NCI-H82 (cell line): ENCODE data around the gene SLC17A2.

Experiments
- DNase-seq: peaks from one replicate; lab custom pipeline; 2025; lab: John Stamatoyannopoulos, UW

SLC17A2 gene

DNA sequence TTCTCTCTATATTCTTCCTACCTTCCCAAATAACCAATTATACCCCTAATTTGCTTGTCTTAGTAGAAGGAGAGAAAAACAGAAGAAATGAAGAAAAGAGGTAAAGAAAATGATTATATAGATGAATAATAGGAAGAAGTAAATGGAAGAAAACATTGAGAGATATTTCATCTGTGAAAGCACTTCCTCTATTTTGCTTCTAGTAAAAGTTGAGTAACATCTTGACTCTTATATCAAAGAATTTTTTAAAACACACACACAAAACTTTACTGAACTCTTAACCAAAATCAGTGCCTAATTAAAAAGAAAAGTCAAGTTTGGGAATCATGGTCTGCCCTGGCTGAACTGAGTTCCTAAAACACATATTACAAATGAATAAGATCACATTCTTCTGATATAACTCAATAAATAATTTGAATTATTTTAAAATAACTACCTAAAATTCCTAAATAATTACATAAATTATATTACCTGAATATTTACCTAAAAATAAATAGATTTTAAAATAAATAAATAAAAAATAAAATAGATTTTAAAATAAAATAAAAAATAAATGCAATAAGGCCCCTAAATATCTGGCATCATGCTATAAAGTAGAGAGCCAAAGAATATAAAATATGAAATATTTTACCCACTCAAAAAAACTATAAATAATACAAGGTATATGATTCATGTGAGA lies 8.8 kb downstream of the SLC17A2 start:
- DNase-seq: no peak

DNA sequence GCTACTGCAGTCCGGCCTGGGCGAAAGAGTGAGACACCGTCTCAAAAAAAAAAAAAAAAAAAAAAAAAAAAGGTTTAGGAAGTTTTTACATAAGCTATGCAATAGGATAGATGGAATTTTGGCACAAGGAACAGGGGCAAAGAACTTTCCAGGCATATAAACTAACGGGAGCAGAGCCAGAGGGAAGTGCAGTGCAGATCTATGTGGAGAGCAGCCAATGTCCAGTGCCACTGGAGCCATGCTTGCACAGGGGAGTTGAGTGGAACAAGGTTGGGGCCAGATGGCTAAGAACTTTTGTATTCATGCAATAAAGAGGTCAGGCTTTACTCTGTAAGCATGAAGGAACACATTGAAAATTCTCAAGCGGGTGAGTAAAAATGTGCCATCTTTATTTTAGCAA lies 10.8 kb downstream of the SLC17A2 start:
- no peak for DNase-seq

DNA sequence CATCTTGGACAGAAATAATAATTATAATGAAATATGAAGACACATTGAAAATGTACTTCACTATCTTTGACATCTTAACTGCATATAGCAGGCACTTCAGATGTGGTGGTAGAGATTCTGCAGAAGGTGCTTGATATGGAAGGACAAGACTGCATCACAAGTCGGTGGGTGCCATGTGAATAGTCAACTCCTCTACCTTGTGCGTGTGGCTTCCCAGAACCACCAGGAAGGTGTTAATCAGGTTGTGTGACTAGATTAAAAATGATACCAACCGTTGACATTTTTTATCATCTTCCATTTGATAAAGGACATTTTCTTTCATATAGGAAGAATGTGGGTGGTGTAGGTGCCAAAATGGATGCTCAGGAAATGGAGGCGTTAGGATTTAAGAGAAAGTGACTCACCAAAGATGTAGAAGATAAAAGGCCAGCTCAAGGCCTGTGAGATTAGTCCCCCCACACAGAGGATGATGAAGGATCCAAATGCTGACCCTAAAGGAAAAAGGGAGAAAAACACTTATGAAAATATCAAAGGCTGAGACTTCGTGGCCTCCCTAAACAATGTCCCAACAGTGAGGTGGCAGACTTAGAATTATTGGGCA lies 12.3 kb downstream of the SLC17A2 start:
- no peak for DNase-seq

DNA sequence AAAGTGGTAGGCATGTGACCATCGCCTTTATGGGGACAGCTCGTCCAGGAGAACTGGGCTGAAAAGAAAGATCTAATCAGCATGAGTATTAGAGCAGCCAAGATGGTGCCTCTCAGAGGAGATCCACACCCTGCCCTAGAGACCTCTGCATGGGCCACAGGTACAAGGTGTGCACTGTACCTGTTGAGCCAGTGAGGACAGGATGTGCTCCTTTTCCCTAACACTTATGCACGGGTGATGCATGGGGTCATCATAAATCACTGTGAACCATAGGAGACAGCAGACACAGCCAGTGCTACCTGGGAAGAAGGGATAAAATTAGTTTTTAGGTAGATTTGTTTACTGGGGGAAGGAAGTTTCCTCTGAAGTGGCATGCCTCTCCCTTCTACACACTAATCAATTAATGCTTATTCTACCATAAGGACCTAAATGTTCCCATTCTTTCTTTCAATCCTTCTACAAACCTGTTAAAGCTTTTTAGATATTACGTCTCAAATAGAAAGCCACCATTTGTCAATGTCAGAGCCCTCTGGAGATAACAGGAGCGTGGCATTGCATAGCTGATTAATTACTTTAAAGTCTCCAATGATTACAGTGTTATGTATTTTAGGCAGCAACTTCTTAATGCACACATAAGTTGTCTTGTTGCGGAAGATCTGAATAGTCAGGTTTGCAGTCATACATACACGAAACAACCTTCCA lies 13.6 kb downstream of the SLC17A2 start:
- no peak for DNase-seq

DNA sequence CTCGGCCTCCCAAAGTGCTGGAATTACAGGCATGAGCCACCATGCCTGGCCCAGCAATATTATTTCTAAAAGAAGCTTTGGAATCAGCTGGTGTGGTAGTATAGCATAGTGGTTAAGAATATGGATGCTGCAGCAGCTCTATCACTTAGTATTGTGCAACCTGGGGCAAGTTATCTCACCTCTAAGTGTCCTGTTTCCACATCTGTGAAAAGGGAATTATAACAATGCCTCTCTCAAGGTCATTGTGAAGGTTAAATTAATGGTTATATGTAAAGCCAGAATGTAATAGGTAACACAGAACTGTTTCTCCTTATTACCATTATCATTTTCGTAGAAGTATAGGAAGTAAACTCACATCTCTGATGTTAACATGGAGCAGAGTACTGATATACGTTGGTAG lies 14.2 kb downstream of the SLC17A2 start:
- DNase-seq: no peak

DNA sequence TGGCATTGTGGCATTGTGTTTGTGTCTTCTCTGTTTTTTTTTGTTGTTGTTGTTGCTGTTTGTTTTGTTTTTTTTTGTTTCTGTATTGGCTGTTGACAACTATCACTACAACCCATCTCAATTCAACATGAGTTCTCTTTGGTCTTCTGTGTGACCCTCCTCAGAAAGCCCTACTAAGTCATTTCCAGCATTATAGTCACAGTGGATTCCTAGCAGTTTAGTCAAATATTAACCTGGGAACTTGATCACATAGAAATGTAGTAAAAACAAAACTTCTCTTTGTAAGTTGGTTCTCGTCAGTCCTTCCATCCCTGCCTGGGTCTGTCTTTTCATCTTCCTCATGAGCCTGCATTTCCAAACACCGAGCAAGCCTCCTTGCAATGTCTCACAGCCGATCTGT lies 16.8 kb downstream of the SLC17A2 start:
- DNase-seq: no peak

DNA sequence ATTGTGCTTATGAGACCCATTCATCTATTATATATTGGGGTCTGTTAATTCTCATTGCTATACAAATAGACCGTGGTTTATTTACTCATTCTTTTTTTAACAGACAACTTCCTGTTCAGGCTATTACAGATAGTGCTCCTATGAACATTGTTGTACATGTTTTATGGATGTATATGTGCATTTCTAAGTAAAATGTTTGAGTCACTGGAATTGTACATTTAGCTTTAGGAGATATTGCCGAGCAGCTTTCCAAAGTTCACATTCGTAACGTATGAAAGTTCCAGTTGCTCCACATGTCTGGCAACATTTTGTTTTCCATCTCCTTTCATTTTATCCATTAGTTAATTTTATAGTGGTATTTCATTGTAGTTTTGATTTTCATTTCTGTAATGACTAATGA lies 19.1 kb downstream of the SLC17A2 start:
- no peak for DNase-seq

DNA sequence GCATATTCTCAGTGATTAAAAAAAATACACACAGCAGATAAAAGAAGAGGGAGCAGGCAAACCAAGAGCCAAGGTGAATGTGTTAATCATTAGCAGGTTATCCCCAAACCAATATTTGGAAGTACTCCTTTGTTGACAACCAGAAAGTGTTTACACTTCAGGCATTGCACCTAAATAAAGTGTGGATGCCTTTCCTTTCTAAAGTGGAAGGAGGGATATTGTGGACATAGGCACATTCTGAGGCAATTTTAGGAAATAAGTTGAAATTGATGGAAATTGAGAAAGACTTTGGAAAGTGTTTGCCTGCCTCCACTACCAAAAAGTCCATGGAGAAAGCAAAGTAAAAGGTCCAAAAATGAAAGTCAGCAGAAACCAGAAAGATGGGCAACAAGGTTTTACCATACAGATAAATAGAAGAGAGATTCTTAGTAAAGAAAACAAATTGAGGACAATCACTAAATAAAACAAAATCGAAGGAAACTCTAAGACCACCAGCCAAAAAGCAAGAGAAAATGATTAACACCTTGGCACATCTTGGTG lies 22.9 kb downstream of the SLC17A2 start:
- DNase-seq: no peak

DNA sequence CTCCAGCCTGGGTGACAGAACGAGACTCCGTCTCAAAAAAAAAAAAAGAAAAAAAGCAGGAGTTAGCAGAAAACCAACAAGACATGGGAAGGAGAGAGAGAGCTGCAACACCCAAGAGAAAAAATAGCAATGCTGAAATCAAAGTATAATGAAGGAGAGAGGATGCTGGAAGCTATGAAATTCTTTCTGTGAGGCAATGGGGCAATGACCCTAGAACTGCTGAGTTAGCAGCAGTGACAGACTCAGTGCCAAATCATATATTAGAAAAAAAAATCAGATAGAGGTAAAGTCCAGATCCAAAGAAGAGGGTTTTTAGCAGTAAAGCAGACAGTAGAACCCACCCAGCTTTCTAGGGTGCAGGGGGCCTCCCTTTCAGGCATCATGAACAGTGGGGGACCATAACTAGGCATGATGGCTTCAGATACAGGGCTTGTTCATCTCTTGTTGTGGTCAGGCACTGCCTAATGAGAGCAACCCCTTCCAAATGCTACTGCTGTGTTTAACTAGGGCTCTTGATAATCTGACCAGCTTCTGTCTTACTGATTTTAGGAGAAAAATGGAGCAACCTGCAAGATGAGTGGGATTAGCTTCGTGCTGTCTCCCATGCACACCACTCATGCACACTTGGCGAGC lies 26.9 kb downstream of the SLC17A2 start:
- no peak for DNase-seq

DNA sequence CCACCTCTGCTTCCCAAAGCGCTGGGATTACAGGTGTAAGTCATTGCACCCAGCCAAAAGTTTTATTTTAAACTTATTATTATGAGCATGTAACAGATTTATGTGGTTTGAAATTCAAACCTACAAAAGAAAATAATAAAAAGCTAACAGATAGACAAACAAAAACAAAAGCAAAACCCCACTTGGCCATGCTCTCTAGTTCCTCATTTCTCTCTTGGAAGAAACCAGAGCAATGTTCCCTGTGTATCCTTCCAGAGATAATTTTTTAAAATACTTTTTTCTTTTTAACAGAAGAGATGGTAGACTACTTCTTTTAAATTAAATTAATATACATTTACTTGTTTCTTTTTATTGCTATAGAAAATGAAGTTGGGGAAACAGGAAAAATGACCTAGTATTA lies 28.4 kb downstream of the SLC17A2 start:
- no peak for DNase-seq

DNA sequence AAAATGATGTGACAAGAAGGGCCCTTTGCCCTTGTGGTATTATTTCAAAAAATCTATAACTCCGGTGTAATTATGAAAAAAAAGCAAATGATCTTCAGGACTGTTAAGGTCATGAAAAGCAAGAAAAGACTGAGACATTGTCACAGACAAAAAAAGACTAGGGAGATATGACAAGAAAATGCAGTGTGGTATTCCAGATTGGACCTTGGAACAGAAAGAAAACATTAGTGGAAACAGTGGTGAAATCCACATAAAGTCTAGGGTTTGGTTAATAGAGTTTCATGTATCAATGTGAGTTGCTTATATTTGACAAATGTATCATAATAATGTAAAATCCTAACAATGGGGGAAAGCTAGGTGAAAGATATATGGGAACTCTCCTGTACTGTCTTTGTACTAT lies 29.6 kb downstream of the SLC17A2 start:
- DNase-seq: no peak

DNA sequence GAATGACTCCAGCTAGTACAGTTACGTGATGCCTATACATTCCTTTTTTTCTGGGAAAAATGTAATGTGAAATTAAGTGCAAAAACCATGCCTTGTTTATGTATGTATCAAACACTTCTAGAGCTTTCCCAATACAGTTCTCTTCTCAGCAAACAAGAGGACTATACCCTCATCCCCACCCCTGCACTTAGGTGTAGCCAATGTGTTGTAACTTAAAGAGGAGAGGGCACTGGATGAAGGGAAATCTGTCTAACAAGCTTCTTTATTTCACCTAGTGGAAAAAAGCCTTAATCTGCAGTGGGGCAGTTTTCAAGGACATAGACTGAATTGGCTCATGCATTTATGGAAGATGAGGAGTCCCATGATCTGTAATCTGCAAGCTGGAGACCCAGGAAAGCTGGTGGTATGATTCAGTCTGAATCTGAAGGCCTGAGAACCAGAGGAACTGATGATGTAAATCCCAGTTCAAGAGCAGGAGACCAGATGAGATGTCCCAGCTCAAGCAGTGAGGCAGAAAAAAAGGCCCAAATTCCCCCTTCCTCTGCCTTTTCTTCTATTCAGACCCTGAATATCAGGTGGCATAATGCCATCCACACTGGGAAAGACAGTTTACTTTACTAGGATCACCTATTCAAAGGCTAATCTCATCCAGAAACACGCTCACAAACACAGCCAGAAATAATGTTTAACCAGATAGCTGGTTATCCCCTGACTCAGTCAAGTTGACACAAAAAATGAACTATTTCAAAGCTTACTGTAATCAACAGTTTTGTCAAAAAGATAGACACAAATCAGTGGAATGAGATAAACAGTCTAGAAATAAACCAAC lies 30.7 kb downstream of the SLC17A2 start:
- no peak for DNase-seq

DNA sequence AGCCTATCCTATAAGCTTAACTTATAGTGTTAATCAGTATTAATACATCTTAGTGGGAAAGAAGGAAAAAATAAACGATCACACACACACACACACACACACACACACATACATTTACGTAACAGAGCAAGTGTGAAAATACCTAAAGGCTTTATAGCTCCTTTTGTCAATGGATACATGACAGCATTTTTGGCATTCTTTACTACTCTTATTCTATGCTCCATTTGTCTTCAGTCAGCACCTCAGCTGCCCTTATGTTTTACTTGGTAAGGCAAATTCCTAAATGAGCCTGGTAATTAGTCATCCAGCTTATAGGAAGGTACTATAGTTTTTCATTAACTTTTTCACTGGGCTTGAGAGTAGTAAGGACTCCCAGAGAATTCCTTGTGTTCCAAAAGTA lies 31.4 kb downstream of the SLC17A2 start:
- DNase-seq: no peak

DNA sequence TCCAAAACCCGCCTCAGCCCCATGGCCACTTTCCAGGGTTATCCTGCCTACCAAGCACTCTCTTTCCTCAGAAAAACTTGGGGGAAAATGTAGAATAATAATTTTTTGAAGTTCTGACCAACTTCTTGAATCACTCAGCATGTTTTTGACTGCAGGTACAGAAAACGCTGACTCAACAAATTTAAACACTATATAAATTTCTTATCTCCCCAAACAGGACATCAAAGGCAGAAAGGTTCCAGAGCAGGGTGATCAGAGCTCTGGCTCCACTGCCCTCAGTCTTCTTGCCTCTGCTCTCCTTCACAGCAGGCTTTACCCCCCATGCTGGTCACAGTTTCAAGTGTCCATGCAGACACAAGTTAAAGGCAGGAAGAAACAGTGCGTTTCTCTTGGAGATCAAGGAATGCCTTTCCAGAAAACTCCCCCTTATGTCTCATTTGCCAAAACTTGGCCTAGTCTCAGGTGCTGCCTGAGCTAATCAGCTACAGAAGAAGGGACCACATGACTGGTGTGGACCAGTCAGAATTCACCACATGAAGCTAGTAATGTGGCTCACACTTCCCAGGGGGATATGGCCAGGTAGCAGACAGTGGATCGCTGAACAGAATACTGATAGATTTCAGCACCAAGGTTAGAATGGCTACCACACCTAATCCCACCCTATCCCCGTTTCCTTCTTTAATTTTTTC lies 32.1 kb downstream of the SLC17A2 start:
- DNase-seq: no peak

DNA sequence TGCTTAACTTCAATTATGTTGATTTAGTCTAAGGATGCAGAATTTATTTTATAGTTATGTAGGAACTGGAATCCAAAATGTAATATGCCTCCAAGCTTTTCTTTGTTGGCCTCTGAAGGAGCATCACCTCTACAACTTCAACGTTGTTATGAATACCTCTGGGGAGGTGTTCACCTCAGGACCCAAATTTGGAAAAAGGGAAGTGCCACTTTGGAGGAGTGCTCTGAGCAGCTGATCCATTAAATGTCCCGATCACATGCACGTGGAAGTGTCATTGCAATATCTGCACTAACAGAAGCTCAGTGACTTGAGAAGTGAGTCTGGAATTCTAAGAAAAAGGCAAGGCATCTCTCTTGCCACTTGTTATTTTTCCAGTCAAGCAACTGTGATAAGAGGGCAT lies 34.2 kb downstream of the SLC17A2 start:
- no peak for DNase-seq

DNA sequence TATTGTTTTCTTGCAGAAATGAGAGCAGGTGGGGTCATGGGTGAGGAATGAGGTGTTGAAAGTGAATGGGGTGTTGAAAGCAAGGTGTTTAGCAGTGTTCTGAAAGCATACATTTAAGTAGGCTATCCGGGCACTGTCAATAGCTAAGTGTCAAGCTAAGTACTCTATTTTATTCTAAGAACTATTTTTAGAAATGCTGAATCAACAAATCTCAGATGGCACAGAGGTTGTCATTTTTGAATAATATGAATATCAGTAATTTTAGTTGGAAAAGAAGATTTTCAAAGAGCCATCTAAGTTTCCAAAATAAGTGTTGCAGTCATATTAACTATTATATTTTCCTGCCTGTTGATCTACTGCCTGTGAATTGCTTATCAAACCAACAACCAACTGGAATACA lies 34.7 kb downstream of the SLC17A2 start:
- DNase-seq: no peak

DNA sequence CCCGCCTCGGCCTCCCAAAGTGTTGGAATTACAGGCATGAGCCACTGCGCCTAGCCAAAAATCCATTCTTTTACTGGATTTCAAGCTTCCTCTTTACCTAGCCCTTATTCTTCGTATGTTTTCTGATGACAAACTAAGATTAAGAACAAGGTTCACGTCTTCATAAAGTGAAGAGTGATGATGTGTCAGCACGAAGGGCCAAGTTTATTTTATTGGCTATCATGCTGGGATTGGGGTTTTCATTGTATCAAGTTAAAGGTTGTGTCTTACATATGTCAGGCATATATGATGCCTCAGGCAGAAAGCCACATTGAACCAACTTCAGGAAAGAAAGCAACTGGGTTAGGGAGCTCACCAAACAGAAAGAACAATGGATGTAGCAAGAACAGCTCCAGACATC lies 36.7 kb downstream of the SLC17A2 start:
- no peak for DNase-seq

DNA sequence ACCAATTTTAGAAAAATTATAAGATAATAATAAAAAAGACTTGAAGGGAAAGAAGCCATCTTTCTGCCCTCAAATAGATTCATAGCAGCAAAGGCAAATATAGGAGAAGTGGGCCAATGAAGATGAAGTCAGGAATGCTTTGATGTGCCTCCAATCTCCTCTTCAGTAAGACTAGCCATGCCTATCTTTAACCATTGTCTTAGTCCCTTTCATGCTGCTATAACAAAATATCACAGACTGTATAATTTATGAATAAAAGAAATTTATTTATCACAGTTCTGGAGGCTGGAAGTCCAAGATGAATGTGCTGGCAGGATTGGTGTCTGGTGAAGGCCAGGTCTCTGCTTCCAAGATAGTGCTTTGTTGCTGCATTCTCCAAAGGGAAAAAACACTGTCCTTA lies 37.6 kb downstream of the SLC17A2 start:
- no peak for DNase-seq

DNA sequence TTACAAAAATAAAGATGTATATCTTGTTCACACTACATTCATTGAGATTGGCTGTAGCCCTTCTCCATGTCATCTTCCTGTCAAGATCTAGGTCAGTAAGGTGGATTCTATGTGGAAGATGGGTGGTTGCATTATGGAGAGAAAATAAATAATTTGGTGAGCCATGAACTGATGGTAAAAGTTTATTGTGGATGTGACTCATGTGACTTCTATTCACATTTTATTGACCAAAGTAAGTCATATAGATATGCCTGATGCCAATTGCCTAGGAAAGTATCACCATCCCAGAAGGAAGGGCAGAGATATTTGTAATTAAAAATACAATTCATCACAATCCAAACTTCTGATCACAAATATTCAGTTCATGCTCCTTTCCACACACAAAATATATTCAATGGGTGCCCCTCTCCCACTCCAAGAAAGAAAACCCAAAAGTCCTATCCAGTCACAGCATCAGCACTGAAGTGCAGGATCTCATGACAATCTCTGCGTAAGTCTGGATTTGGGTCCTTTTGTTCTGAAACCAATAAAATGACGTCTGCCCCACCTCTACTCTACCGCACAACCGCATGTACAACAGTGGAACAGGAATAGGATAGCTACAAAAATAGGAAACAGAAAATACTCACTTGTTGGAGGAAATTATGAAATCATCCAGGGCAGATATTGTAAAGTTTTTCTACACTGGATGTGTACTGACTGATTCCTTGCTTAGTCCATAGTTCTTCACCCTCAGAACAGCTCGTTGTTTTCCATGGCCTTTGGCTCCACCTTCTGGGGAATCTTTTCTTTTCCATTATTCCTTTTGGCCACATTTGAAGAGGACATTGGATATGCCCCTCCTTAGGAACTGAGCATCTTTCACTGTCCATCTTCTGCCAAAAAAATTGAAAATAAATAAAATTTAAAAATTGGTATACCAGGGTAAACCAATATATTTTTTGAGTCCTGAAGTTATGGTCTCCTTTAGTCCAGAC lies 40.3 kb downstream of the SLC17A2 start:
- DNase-seq: peak; percentile 69

DNA sequence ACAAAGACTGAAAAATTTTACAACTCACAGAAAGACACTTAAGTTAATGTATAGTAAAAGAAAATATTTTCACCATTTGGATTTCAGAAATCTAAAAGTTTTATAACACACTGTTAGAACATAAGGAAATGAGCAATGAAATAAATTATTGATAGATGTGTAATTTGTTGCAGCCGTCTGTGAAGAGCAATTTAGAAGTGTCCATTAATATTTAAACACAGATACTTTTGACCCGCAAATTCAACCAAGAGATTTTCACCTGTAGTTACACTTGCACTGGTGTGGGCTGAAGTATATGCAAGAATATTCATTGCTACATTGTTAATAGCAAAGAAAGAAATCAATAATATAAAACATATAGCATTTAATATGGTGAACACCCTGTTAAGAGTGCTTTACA lies 41.9 kb downstream of the SLC17A2 start:
- DNase-seq: no peak
